HG03175 (cell line): ENCODE results near the gene C12orf56.
"Not testable (repeated sequence)": the region's sequence is repeated elsewhere in the genome, so short reads cannot be mapped to it uniquely, and the experiment has no call there.

ENCODE experiments used
- ATAC-seq: cut with Tn5 transposase; IDR thresholded peaks from one replicate; pipeline ENCODE4 v1.9.1; 2021; ENCODE audit warnings: mild to moderate bottlenecking, moderate library complexity; ENCODE audit not compliant: unreplicated experiment

C12orf56 gene

DNA sequence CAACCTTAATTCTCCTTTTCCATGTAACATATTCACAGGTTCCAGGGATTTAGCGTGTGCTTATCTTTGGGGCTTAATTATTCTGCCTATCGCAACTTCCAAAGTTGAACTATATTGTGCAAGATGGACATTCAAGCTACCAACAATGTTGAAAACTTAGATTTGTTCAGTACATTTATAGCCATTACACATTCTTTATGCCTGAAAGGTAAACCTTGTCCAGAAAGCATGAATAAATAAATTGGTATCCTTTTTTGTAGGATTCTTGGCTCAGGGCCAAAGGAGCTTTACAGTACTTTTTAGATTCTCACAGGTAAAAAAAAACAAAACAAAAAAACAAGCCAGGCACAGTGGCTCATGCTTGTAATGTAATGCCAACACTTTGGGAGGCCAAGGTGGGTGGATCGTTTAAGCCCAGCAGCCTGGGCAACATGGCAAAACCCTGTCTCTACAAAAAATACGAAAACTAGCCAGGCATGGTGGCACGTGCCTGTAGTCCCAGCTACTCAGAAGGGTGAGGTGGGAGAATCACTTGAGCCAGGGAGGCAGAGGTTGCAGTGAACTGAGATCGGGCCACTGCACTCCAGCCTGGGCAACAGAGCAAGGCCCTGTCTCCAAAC, 3.3 kb downstream of the C12orf56 start:
- no peak for ATAC-seq

GRCh38 chr12:64385468-64385867, 5.1 kb downstream of the C12orf56 start:
- ATAC-seq: no peak

DNA sequence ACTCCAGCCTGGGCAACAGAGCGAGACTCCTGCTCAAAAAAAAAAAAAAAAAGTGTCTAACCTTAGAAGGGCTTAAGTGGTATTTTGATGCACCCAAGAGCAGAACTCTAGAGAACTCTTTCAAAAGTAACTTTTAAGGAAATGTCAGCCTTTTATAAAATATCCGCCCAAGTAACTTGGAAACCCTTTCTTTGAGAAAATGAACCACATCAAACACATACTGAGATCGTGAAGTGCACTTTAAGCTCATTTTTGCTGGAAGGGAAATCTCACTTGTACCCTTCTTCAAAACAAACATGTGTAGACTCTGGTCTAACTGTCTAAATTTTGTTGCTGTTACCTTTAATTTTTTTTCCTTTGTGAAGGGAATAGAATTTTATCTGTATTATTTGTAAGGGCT, 5.5 kb downstream of the C12orf56 start:
- ATAC-seq: no peak

- no peak for ATAC-seq
These were observed 6.9 kb downstream of the C12orf56 start for GRCh38 chr12:64383675-64384074.

DNA sequence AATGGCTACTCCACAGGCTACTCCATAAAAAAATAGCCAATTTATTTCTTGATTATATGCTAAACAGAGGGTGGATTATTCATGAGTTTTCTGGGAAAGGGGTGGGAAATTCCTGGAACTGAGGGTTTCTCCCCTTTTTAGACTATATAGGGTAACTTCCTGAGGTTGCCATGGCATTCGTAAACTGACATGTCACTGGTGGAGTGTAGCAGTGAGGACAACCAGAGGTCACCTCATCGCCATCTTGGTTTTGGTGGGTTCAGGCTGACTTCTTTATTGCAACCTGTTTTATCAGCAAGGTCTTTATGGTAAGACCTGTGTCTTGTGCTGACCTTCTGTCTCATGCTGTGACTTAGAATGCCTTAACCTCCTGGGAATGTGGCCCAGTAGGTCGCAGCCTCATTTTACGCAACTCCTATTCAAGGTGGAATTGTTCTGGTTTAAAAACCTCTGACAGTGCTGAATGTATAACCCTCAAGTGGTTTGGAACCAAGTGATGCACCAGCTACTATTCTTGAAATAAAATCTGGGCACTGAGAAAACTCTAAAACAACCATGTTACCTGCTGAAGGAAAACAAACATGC, 27.7 kb downstream of the C12orf56 start:
- ATAC-seq: no peak

DNA sequence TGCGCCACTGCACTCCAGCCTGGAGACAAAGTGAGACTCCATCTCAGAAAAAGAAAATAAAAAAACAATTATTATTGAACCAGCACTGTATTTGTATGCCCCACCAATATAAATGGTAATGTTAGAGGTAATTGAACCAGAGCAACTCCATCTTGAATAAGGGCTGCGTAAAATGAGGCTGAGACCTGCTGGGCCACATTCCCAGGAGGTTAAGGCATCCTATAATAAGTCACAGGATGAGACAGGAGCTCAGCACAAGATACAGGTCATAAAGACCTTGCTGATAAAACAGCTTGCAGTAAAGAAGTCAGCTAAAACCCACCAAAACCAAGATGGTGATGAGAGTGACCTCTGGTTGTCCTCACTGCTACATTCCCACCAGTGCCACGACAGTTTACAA, 29.4 kb downstream of the C12orf56 start:
- not testable (repeated sequence) for ATAC-seq

DNA sequence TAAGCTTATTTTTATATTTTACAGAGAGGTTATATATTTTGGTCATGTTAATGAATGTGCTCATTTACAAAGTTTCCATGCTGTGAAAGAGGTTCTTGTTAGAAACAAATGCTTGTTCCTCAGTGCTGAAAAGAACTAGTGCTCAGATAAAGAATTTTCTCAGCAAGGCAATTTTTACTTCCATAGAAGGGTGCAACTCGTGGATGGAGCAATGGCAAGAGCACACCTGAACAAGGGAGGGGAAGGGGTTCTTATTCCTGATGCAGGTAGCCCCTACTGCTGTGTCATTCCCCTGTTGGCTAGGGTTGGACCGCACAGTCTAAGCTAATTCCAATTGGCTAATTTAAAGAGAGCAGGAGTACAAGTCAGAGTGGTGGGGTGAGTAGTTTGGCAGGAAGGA, 34.3 kb downstream of the C12orf56 start:
- ATAC-seq: not testable (repeated sequence)

GRCh38 chr12:64352181-64352580, 38.4 kb downstream of the C12orf56 start:
- ATAC-seq: no peak

DNA sequence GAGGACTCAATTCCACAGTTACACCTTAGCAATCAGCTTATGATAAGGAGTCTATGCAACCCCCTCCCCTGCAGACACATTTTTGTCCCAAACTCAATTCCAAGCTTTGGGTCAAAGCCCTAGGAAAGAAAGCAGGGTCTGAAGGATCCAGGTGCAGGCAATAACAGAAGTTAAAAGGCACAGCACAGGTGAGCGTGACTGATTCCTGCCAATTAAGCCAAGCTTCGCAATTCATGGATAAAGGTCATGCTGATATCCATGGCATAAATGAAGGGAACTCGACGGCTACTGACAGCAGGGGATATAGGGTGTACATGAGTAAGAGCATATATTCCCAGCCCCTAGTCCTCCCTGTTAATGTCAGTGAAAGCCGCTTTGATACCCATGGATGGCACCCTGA, 39.3 kb downstream of the C12orf56 start:
- ATAC-seq: no peak

DNA sequence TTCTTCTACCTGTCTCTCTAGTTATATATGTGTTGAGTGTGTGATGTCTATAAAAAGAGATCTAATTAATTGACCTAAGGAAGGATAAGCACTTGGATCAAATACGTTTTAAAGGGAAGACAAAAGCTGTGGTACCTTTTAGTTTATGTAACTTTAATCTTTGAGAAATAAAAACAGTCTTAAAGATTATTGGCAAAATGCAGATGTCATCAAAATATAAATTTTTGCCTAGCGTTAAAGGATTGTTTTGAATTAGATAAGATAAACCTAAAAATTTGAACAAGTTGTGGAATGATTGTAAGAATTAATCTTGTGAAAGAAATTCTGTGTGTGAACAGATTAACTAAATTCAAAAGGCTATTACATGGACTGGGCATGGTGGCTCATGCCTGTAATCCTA, 42.9 kb downstream of the C12orf56 start:
- no peak for ATAC-seq

GRCh38 chr12:64344631-64345030, 45.9 kb downstream of the C12orf56 start:
- ATAC-seq: not testable (repeated sequence)

DNA sequence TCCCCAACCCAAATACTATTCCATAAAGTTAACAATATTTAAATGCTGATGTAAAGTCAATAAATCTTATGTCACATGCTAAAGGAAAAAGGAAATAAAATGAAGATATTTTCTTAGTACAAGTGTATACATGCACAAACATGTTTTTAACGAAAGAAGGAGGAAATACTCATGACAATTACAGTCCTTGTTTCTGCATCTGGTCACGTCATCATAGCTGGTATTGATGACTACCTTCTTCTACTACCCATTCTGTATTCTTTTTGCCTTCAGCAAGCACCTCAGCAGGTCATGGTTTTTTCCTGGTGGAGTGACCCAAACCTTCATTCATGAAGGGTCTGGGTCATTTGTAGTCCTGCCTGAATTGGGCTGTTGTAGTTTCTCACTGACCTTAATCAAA, 50.0 kb downstream of the C12orf56 start:
- ATAC-seq: not testable (repeated sequence)

- no peak for ATAC-seq
These were observed 54.6 kb downstream of the C12orf56 start for GRCh38 chr12:64335886-64336466.

- no peak for ATAC-seq
These were observed 57.6 kb downstream of the C12orf56 start for GRCh38 chr12:64332938-64333337.

GRCh38 chr12:64332296-64332695, 58.3 kb downstream of the C12orf56 start:
- no peak for ATAC-seq

DNA sequence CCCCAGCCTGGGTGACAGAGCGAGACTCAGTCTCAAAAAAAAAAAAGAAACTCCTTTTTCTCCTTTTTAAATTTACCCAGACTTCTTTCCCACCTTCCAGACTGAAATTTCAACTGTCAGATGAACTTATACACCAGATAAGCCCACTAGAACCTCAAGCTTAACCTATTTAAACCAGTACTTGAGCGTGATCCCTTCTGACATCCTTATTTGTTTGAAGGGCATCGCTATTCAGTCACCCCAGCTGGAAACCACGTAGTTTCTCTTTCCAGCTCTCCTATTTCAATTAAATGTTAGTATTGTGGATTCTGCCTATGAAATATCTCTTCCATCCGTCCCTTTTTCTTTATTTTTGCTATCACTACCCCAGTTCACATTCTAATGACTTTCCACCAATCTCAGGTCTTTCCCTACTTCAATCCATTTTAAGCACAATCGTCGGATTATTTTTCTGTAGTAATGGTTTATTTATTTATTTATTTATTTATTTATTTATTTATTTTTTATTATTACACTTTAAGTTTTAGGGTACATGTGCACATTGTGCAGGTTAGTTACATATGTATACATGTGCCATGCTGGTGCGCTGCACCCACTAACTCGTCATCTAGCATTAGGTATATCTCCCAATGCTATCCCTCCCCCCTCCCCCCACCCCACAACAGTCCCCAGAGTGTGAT, 61.4 kb downstream of the C12orf56 start:
- ATAC-seq: not testable (repeated sequence)

- no peak for ATAC-seq
These were observed 65.5 kb downstream of the C12orf56 start for GRCh38 chr12:64325055-64325454.

- no peak for ATAC-seq
These were observed 66.9 kb downstream of the C12orf56 start for GRCh38 chr12:64323476-64324225.

DNA sequence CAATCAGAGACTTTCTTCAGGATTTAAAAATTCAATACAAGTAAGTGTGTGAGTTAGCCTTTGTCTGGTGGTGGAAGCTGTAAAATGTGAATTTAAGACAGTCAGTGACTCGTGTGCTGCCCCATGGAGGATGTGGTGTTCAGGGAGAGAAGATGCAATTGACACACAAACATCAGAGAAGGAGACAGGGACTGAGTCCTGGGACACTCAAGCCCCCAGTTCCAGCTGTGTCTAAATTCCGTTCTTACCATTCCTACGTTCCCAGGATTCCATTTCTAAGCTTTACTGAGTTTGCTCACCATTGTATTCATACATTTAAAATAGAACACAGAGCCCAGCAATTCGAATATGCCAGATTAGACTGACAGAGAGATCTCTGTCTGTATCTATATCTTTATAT, 67.6 kb downstream of the C12orf56 start:
- no peak for ATAC-seq

DNA sequence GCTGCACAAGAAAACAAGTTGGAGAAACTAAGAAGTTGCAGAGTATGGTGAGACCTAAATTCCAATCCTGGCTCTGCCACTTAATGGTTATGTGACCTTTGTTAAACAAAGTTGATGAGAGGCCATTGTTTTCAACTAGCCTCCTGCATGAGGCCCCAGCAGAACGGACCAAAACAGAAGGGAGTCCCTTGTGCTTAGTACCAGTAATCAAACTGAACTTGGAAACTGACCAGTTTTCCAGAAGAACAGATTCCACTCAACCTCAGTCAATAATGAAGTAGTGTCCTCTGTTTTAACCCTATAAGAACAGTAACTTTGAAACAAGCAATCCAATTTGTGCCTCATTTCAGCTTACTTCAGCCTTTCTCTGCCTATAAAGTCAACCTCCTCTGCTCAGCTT, 69.9 kb downstream of the C12orf56 start:
- ATAC-seq: no peak

GRCh38 chr12:64319540-64320225, 70.9 kb downstream of the C12orf56 start:
- ATAC-seq: not testable (repeated sequence)
